Common myeloid progenitor, CD34-positive (primary cell): Measurements from ENCODE around the gene TGFBR1.

Experiments
- CTCF ChIA-PET: fragments of 350-600 bp; sonication (Branson Sonifier 250); formaldehyde crosslinking; loops from one replicate; lab custom pipeline; 2021; ENCODE audit warnings: antibody characterized with exemption; lab: Charles Lee
- POLR2A ChIA-PET: fragments of 350-600 bp; sonication (Branson Sonifier 250); formaldehyde crosslinking; loops from one replicate; lab custom pipeline; 2021; ENCODE audit warnings: antibody characterized with exemption; lab: Charles Lee
- DNase-seq, 3 donors: peaks; one replicate each; pipeline versions ENCODE4 v3.0.0 to v3.0.0-alpha.2; 2013
- H3K27ac ChIP-seq, 2 experiments: 1 replicate in 1 of 2; 2 replicates in 1 of 2; pipeline ENCODE4 v1.7.0; 2013; ENCODE audit warnings: inconsistent platforms in 2 of 2, low read length in 2 of 2, mild to moderate bottlenecking in 2 of 2, low read depth in 1 of 2, moderate library complexity in 1 of 2; ENCODE audit not compliant: severe bottlenecking in 2 of 2, insufficient read depth in 1 of 2, poor library complexity in 1 of 2
- H3K27me3 ChIP-seq, 5 experiments: replicated peaks in 2 of 5; 1 replicate in 3 of 5; 2 replicates in 2 of 5; pipeline versions ENCODE4 v1.6.1 to v1.7.0; 2013; ENCODE audit warnings: low read length in 4 of 5, mild to moderate bottlenecking in 2 of 5, moderate library complexity in 2 of 5, inconsistent platforms in 1 of 5; ENCODE audit not compliant: insufficient read depth in 5 of 5, control insufficient read depth in 4 of 5
- H3K36me3 ChIP-seq, 4 experiments: 1 replicate in 2 of 4; 2 replicates in 2 of 4; pipeline versions ENCODE4 v1.6.1 to v1.7.0; 2013; ENCODE audit warnings: low read length in 3 of 4, control low read depth in 1 of 4, mild to moderate bottlenecking in 1 of 4; ENCODE audit not compliant: control insufficient read depth in 4 of 4, insufficient read depth in 4 of 4
- H3K4me1 ChIP-seq, 4 experiments: 1 replicate in 3 of 4; 2 replicates in 1 of 4; pipeline versions ENCODE4 v1.6.1 to v1.7.1; 2013; ENCODE audit warnings: low read length in 3 of 4, mild to moderate bottlenecking in 3 of 4, control low read depth in 1 of 4, inconsistent platforms in 1 of 4, moderate library complexity in 1 of 4; ENCODE audit not compliant: control insufficient read depth in 4 of 4, insufficient read depth in 4 of 4; ENCODE audit errors: control extremely low read depth in 1 of 4
- H3K4me3 ChIP-seq, 7 experiments: 1 replicate in 4 of 7; 2 replicates in 3 of 7; pipeline versions ENCODE4 v1.5.1 to v1.7.0; 2013; ENCODE audit warnings: mild to moderate bottlenecking in 7 of 7, low read length in 6 of 7, moderate library complexity in 6 of 7, inconsistent platforms in 2 of 7, low read depth in 2 of 7, control low read depth in 1 of 7; ENCODE audit not compliant: insufficient read depth in 4 of 7, control insufficient read depth in 1 of 7; ENCODE audit errors: extremely low read depth in 1 of 7
- H3K9me3 ChIP-seq, 5 experiments: 1 replicate in 4 of 5; 2 replicates in 1 of 5; pipeline versions ENCODE4 v1.6.1 to v1.7.1; 2013; ENCODE audit warnings: low read length in 4 of 5, mild to moderate bottlenecking in 2 of 5, inconsistent platforms in 1 of 5, low read depth in 1 of 5, moderate library complexity in 1 of 5; ENCODE audit not compliant: control insufficient read depth in 4 of 5, insufficient read depth in 2 of 5; ENCODE audit errors: control extremely low read depth in 1 of 5
- WGBS: methylation state at CpG from one replicate; pipeline ENCODE4 v1.1.5; 2013; ENCODE audit not compliant: insufficient coverage; 5-methylcytosine and 5-hydroxymethylcytosine counted together

The TGFBR1 gene

DNA sequence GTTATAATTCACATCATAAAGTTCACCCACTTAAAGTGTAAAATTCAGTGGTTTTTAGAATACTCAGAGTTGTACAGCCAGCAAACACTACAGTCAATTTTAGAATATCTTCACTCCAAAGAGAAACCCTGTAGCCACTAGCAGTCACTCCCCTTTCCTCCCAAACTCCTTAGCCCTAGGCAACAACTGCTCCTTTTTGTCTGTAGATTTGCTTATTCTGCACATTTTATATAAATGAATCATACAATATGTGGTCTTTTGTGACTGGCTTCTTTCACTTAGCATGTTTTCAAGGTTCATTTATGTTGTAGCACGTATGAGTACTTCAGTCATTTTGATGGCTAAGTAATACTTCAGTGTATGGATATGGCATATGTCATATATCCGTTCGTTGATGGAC, 38.7 kb downstream of the TGFBR1 start:
- Histone ChIP-seq H3K27ac (no peak overlapping the region), H3K36me3 (peaks cover 24 to 73% (median 50%) of the 10 kb centered on the region in 4 experiments), H3K4me1 (peaks cover 0 to 9% (median 5%) of the 10 kb centered on the region in 4 experiments), H3K27me3 (no peaks in the 10 kb centered on the region), H3K4me3 (no peak overlapping the region), H3K9me3 (no peaks in the 10 kb centered on the region)
- POLR2A ChIA-PET, result no interaction called here
- CTCF ChIA-PET, result interaction anchor here (3.8 to 14.8 kb wide), 5 partner anchors 30 to 296 kb away, joined by 10 to 313 read pairs (median 77); no protein-coding TSS in a partner anchor
- WGBS, result 96% methylated on average over 3 of the region's 3 CpGs
- no peak for DNase-seq

GRCh38 chr9:99144966-99145365, 40.1 kb downstream of the TGFBR1 start:
- no peak overlapping the region for H3K4me3 ChIP-seq
- CTCF ChIA-PET, result interaction anchor here (8.6 to 14.8 kb wide), 2 partner anchors 147 to 156 kb away, joined by 47 to 313 read pairs; no protein-coding TSS in a partner anchor
- peaks cover 27 to 79% (median 53%) of the 10 kb centered on the region in 4 experiments for H3K36me3 ChIP-seq
- H3K27ac ChIP-seq, result no peak overlapping the region
- H3K9me3 ChIP-seq, result no peaks in the 10 kb centered on the region
- H3K4me1 ChIP-seq, result peaks cover 0 to 5% (median 2%) of the 10 kb centered on the region in 4 experiments
- POLR2A ChIA-PET, result no interaction called here
- H3K27me3 ChIP-seq, result no peaks in the 10 kb centered on the region
- 100% methylated on average over 3 of the region's 4 CpGs for WGBS
- DNase-seq, result no peak

DNA sequence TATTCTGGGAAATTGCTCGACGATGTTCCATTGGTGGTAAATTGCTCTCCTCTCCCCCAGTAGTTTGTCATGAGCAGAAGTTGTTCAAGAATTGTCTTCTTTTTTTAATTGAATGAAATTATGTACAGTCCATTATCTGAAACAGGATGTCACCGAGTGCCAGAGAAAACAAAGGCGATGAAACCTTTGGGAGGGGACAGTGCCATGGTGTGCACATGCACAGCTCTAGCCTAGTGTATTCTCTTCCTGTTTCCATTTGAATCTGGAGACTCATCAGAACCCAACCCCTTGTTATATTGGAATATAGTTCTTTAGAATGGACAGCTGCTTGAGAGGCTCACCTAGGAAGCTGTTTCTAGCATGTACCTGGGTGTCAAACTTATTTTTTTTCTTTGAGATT, 41.7 kb downstream of the TGFBR1 start:
- Histone ChIP-seq H3K9me3 (no peaks in the 10 kb centered on the region), H3K4me3 (no peak overlapping the region), H3K27me3 (no peaks in the 10 kb centered on the region), H3K36me3 (peaks cover 25 to 78% (median 52%) of the 10 kb centered on the region in 4 experiments), H3K27ac (no peak overlapping the region), H3K4me1 (peaks cover 0 to 13% (median 2%) of the 10 kb centered on the region in 4 experiments)
- POLR2A ChIA-PET, result no interaction called here
- DNase-seq, result no peak
- CTCF ChIA-PET, result interaction anchor here (0.9 to 1.7 kb wide), 3 partner anchors 132 to 298 kb away, joined by 3 to 4 read pairs (median 3); no protein-coding TSS in a partner anchor
- 100% methylated on average over 4 of the region's 4 CpGs for WGBS

DNA sequence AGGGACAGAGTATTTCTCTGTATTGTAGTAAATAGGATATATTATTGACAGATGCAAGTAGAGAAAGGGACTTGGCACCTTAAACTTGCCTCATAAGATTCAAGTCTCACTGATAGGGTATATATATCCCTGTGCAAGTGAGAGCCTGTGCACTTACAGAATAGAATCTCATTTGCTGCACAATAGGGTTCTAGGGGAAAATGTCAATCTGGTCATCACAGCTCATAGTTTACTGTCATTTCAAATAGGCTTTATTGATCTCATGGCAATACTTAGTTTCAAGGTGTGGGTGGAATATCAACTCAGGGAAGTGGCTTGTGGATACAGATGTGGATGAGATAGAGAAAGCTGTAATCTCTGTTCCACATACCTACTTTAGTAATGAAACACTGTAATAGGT, 42.3 kb downstream of the TGFBR1 start:
- peaks cover 23 to 77% (median 52%) of the 10 kb centered on the region in 4 experiments for H3K36me3 ChIP-seq
- ChIA-PET CTCF (interaction anchor here (0.7 to 2.3 kb wide), 6 partner anchors 9 to 298 kb away, joined by 3 to 5 read pairs (median 4); no protein-coding TSS in a partner anchor), POLR2A (no interaction called here)
- no peaks in the 10 kb centered on the region for H3K9me3 ChIP-seq
- no peak overlapping the region for H3K27ac ChIP-seq
- H3K27me3 ChIP-seq, result no peaks in the 10 kb centered on the region
- DNase-seq, result no peak
- peaks cover 0 to 13% (median 2%) of the 10 kb centered on the region in 4 experiments for H3K4me1 ChIP-seq
- no peak overlapping the region for H3K4me3 ChIP-seq

- Histone ChIP-seq H3K27me3 (peaks cover 0 to 2% (median 0%) of the 10 kb centered on the region in 5 experiments), H3K4me1 (peaks cover 0 to 13% (median 3%) of the 10 kb centered on the region in 4 experiments)
- POLR2A ChIA-PET, result interaction anchor here (0.6 kb wide), 1 partner anchor 148 kb away, joined by 5 read pairs; no protein-coding TSS in a partner anchor
Observed at GRCh38 chr9:99150451-99151171, 45.7 kb downstream of the TGFBR1 start.

GRCh38 chr9:99154356-99154755, 49.4 kb downstream of the TGFBR1 start:
- ChIA-PET CTCF (interaction anchor here (0.9 to 1.2 kb wide), 4 partner anchors 10 to 157 kb away, joined by 3 to 6 read pairs (median 4); no protein-coding TSS in a partner anchor), POLR2A (no interaction called here)

More at GRCh38 chr9:99150451-99151171, 45.7 kb downstream of the TGFBR1 start:
- Histone ChIP-seq H3K9me3 (no peaks in the 10 kb centered on the region), H3K27ac (no peak overlapping the region), H3K36me3 (peaks cover 17 to 53% (median 34%) of the 10 kb centered on the region in 4 experiments), H3K4me3 (no peak overlapping the region)
- CTCF ChIA-PET, result interaction anchor here (0.8 to 1.6 kb wide), 5 partner anchors 9 to 879 kb away, joined by 3 to 11 read pairs (median 3); no protein-coding TSS in a partner anchor
- DNase-seq, result peak in 2 of 3 donors; percentile 60 to 66
- WGBS, result 59% methylated on average over 6 of the region's 8 CpGs

More at GRCh38 chr9:99154356-99154755, 49.4 kb downstream of the TGFBR1 start:
- Histone ChIP-seq H3K4me1 (peaks cover 0 to 13% (median 3%) of the 10 kb centered on the region in 4 experiments), H3K27ac (no peak overlapping the region), H3K36me3 (peaks cover 2 to 17% (median 9%) of the 10 kb centered on the region in 4 experiments), H3K4me3 (no peak overlapping the region), H3K9me3 (no peaks in the 10 kb centered on the region), H3K27me3 (peaks cover 0 to 19% (median 2%) of the 10 kb centered on the region in 5 experiments)
- 80% methylated on average over 2 of the region's 3 CpGs for WGBS
- DNase-seq, result no peak
